Measurements from ENCODE around the gene ANKZF1. TPM values are rescaled to one million over a fixed set of nuclear protein-coding genes. Genes with fewer than 3 reads are reported as not detected.

The ANKZF1 gene
- total and polyA plus RNA-seq, 10 of the 15 experiments (the other 5 are each of a cell fraction or from before 2014, with no cell fraction given) = 3.1 to 104 (median 35.0) TPM

DNA sequence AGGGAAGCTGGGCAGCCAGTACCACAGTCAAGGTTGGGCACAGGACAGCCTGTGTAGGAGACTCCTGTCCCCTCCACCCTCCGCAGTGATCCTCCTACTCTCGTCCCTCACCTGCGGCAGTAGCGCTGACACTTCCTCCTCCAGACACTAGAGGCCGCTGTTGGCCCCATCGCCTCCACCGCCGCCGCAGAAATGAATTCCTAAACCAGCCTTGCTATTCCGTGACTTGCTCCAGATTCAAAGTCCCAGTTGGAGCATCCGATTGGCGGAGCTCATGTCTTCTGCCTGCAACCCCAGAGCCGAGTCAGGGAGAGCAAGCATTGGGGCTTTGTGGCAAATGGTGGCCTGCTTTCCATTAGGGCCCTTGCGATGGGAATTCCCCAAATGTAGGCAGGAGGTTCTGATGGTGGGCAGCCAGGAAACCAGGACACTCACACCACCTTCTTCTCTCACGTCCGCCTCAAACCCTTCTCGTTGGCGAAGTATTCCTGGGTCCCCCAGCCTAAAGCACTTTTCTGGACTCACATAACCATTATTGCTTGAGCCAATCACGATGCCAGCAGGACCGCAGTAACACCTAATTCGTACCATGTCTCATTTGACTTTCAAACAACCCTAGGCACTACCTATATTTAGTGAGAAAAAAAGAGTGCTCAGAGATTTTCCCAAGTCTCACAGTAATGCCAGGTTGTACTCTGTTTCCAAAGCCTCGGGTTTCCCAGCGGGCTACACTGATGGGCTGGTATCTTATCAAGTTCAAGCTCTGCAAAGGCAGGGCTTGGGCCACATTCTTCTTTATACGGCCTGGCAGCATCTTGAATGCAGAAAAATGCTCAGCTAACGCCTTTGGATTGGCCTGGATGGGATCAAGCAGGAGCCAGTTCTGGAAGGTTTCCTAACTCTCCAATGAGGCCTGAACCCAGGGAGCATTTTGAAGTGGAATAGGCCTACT is 48.4 kb downstream of the ANKZF1 start (continued):
- TF ChIP-seq, protein P1, sequence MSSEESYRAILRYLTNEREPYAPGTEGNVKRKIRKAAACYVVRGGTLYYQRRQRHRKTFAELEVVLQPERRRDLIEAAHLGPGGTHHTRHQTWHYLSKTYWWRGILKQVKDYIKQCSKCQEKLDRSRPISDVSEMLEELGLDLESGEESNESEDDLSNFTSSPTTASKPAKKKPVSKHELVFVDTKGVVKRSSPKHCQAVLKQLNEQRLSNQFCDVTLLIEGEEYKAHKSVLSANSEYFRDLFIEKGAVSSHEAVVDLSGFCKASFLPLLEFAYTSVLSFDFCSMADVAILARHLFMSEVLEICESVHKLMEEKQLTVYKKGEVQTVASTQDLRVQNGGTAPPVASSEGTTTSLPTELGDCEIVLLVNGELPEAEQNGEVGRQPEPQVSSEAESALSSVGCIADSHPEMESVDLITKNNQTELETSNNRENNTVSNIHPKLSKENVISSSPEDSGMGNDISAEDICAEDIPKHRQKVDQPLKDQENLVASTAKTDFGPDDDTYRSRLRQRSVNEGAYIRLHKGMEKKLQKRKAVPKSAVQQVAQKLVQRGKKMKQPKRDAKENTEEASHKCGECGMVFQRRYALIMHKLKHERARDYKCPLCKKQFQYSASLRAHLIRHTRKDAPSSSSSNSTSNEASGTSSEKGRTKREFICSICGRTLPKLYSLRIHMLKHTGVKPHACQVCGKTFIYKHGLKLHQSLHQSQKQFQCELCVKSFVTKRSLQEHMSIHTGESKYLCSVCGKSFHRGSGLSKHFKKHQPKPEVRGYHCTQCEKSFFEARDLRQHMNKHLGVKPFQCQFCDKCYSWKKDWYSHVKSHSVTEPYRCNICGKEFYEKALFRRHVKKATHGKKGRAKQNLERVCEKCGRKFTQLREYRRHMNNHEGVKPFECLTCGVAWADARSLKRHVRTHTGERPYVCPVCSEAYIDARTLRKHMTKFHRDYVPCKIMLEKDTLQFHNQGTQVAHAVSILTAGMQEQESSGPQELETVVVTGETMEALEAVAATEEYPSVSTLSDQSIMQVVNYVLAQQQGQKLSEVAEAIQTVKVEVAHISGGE (CRISPR knock-in tag; IDR thresholded peaks at IDR 0.05) = no peak
- TF ChIP-seq ZNF217 (IDR thresholded peaks at IDR 0.05) (no peak), TBL1XR1 (IDR thresholded peaks at IDR 0.05; ENCODE audit: low read depth, low read length) (no peak), SREBF1 (IDR thresholded peaks at IDR 0.05; ENCODE audit: low read length) (no peak), CBX5 (IDR thresholded peaks at IDR 0.05; ENCODE audit: low read depth) (no peak), POU2F2 (IDR thresholded peaks at IDR 0.05; ENCODE audit: borderline replicate concordance, low read depth, low read length) (peak; percentile 35; the same call in 1 of the 3 replicates), RBBP5 (conservative IDR thresholded peaks at IDR 0.05) (no peak), SMAD1 (IDR thresholded peaks at IDR 0.05; ENCODE audit: low read depth, partially characterized antibody) (no peak), ZNF384 (IDR thresholded peaks at IDR 0.05; ENCODE audit: borderline replicate concordance, low read depth, low read length) (peak; percentile 7; the same call in 1 of the 2 replicates), SMC3 (IDR thresholded peaks at IDR 0.05; ENCODE audit: borderline replicate concordance, low read length) (peak; percentile 56; the same call in 1 of the 2 replicates), ELK1 (IDR thresholded peaks at IDR 0.05; ENCODE audit: low read depth, low read length) (no peak), TAF1 (IDR thresholded peaks at IDR 0.05; ENCODE audit: borderline replicate concordance, low read depth, low read length) (no peak), ZNF207 (IDR thresholded peaks at IDR 0.05; ENCODE audit: borderline replicate concordance) (no peak; the same call in 1 of the 2 replicates), ZZZ3 (IDR thresholded peaks at IDR 0.05; ENCODE audit: control insufficient read depth, insufficient read length, low read depth) (no peak), YBX1 (IDR thresholded peaks at IDR 0.05) (no peak), KAT2A (conservative IDR thresholded peaks at IDR 0.05; ENCODE audit: control insufficient read depth, low read depth, low read length) (no peak), KLF5 (IDR thresholded peaks at IDR 0.05; ENCODE audit: partially characterized antibody) (peak; percentile 54), BMI1 (IDR thresholded peaks at IDR 0.05; ENCODE audit: borderline replicate concordance) (no peak)
- TF ChIP-seq, protein P2, sequence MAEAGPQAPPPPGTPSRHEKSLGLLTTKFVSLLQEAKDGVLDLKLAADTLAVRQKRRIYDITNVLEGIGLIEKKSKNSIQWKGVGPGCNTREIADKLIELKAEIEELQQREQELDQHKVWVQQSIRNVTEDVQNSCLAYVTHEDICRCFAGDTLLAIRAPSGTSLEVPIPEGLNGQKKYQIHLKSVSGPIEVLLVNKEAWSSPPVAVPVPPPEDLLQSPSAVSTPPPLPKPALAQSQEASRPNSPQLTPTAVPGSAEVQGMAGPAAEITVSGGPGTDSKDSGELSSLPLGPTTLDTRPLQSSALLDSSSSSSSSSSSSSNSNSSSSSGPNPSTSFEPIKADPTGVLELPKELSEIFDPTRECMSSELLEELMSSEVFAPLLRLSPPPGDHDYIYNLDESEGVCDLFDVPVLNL (IDR thresholded peaks at IDR 0.05; ENCODE audit: low read depth, low read length) = no peak
- TF ChIP-seq, protein P3, sequence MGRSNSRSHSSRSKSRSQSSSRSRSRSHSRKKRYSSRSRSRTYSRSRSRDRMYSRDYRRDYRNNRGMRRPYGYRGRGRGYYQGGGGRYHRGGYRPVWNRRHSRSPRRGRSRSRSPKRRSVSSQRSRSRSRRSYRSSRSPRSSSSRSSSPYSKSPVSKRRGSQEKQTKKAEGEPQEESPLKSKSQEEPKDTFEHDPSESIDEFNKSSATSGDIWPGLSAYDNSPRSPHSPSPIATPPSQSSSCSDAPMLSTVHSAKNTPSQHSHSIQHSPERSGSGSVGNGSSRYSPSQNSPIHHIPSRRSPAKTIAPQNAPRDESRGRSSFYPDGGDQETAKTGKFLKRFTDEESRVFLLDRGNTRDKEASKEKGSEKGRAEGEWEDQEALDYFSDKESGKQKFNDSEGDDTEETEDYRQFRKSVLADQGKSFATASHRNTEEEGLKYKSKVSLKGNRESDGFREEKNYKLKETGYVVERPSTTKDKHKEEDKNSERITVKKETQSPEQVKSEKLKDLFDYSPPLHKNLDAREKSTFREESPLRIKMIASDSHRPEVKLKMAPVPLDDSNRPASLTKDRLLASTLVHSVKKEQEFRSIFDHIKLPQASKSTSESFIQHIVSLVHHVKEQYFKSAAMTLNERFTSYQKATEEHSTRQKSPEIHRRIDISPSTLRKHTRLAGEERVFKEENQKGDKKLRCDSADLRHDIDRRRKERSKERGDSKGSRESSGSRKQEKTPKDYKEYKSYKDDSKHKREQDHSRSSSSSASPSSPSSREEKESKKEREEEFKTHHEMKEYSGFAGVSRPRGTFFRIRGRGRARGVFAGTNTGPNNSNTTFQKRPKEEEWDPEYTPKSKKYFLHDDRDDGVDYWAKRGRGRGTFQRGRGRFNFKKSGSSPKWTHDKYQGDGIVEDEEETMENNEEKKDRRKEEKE (IDR thresholded peaks at IDR 0.05) = no peak
